HG03469 (cell line): ENCODE results near the gene STXBP1.

Experiments
- ATAC-seq: cut with Tn5 transposase; IDR thresholded peaks from one replicate; pipeline ENCODE4 v1.9.1; 2021; ENCODE audit warnings: mild to moderate bottlenecking, moderate library complexity, moderate number of reproducible peaks; ENCODE audit not compliant: unreplicated experiment

The STXBP1 gene

GRCh38 chr9:127611899-127612790 is at the start of gene STXBP1:
Gene STXBP1, plus strand, starts transcription at chr9:127612277. Its CDS starts 127 bp downstream, at chr9:127612404.
- peak; percentile 59 for ATAC-seq

DNA sequence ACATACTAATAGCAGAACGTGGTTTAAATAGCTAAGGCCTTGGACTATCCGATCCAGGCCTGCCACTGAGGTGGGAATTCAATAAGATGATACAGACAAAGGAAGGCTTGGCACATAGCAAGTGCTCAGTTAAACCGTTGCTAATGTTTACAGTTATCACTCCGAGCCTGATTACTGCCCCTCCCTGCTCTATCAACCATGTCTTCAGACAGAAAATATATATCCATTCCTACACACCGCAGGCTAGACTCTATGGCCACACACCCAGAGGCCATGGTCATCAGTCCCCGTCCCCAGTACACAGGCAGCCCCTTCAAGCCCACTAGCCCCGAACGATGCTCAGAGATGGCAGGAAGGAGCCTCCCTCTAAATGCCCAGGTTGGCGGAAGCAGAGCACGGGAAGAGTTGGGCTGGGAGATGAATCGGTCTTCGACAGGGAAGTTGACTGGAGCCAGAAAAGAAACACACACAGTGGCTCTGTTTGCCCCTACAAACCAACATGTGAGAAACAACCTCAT is 49.7 kb upstream of the STXBP1 start:
- ATAC-seq = no peak

DNA sequence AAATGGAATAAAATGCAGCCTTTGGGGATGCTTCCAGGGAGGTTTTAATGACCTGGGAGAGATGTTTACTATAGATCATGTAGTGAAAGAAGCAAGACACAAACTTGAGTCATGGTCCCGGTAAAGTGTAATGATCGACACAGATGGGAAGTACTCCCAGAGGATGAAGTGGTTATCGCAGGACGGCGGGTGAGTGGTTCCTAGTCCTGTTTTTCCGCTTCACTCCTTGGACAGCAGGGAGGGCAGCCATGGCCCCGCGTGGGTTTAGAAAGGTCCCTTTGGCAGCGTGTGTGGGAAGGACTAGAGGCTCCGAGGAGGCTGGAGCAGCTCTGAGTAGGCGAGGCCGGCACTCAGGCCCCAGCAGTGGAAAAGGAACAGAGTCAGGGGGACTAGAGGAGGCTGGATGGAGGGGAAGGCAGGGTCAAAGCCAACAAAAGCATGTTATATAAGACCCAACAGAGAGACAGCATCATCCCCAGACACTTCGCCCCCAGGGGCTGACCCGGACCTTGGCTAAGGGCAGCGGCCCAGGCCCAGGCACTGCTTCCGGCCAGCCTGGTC is 49.2 kb upstream of the STXBP1 start:
- no peak for ATAC-seq

GRCh38 chr9:127563579-127563978 is 48.5 kb upstream of the STXBP1 start:
- ATAC-seq = no peak

- ATAC-seq = no peak
Measured at GRCh38 chr9:127565231-127565630, 46.8 kb upstream of the STXBP1 start.

DNA sequence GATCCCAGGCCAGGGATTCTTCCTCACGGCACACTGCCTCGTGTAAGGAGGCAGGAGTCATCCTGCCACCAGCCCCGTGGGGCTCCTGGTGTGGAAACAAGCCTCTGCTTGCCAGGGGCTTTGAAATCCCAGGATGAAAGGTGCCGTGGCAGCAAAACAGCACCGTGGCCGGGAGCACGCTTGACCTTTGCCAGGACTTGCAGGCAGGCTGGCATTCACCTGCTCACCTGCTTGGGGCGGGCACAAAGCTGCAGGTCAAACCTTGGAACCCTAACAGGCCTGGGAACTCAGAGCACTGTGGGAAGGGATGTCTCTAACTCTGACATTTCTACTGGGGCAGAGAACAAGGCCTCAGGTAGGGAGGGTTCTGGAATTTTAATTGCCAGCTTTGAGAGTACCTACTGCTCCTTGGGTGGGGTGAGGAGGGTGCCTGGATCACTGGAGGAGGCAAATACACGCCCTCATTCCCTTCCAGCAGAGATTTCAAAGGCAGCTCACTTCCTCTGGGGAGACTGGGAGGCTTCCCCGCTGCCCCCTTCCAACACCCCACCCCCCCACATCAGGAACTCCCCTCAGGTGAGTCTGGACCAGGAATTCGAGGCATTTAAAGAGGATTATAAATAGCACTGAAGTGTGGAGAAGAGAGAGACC is 45.6 kb upstream of the STXBP1 start:
- no peak for ATAC-seq

- ATAC-seq = no peak
Measured at GRCh38 chr9:127567035-127567729, 44.9 kb upstream of the STXBP1 start.

- no peak for ATAC-seq
Measured at GRCh38 chr9:127567730-127568617, 44.1 kb upstream of the STXBP1 start.

DNA sequence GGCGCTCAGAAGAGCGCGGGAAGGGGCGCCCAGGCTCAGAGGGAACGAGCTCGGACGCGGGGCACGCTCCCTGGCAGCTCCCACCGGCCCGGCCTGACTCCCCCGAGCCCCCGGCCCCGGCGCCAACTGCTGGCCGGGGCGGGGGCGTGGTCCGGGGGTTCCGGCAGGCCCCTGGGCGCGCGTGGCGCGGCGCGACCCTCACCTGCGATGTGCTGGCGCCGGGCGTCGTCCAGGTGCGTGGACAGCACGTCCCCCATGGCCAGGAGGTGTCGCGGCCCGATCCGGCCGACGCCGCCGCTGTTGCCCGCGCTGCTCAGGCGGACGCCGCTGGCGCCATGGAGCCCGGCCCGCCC is 43.5 kb upstream of the STXBP1 start:
- ATAC-seq = no peak

DNA sequence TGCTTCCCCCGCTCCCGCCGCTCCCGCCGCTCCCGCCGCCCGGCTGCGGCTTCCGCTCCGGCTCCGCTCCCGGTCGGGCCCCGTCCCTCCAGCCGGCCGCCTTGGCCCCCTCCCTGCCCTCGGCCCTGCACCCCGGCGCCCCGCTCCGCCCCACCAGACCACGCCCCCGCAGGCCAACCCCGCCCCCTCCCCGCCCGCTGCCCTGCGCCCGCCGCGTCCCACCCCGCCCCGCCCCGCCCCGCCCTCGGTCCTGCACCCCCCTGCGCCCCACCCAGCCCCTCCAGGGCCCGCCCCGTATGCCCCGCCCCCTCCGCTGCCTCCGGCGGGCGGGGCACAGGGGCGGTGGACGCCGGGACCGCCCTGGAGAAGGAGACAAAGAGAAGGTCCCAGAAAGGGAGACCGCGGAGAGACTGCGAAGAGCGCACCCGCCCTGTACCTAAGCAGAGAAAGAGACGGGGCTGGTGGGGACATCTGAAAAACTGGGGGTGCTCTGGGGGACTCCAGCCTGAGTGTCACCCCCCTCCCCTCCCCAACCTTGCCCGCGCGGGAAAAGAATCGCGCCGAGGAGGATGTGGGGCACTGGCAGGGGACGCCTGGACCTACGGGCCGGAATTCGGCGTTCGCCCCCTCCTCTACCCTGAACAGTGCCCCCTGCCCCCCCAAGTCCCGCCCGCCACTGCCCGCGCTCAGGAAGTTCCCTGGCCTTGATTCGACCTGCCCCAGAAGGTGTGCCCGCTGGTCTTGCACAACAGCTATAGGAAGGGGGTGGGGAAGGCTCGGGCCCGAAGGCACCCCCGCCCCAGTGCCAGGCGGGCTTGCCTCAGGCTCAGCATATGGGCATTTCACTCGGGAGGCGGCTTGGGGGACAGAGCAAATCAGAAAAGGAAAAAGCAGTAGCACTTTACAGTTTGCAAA is 42.8 kb upstream of the STXBP1 start:
- no peak for ATAC-seq

GRCh38 chr9:127569886-127570401 is 42.1 kb upstream of the STXBP1 start:
- ATAC-seq = no peak

GRCh38 chr9:127570533-127571111 is 41.5 kb upstream of the STXBP1 start:
- ATAC-seq = no peak

DNA sequence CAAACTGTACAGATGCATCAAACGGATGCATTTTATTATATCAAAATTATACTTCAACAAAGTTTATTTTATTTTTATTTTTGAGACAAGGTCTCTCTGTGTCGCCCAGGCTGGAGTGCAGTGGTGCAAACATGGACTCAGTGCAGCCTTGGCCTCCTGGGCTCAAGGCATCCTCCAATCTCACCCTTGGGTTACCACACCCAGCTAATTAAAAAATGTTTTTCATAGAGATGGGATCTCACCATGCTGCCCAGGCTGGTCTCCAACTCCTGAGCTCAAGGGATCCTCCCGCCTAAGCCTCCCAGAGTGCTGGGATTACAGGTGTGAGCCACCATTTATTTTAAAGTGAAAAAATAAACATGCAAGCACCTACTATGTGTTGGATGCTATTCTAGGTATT is 40.1 kb upstream of the STXBP1 start:
- ATAC-seq = no peak

- no peak for ATAC-seq
Measured at GRCh38 chr9:127572961-127573721, 38.9 kb upstream of the STXBP1 start.

GRCh38 chr9:127574072-127574993 is 37.7 kb upstream of the STXBP1 start:
- ATAC-seq = no peak

DNA sequence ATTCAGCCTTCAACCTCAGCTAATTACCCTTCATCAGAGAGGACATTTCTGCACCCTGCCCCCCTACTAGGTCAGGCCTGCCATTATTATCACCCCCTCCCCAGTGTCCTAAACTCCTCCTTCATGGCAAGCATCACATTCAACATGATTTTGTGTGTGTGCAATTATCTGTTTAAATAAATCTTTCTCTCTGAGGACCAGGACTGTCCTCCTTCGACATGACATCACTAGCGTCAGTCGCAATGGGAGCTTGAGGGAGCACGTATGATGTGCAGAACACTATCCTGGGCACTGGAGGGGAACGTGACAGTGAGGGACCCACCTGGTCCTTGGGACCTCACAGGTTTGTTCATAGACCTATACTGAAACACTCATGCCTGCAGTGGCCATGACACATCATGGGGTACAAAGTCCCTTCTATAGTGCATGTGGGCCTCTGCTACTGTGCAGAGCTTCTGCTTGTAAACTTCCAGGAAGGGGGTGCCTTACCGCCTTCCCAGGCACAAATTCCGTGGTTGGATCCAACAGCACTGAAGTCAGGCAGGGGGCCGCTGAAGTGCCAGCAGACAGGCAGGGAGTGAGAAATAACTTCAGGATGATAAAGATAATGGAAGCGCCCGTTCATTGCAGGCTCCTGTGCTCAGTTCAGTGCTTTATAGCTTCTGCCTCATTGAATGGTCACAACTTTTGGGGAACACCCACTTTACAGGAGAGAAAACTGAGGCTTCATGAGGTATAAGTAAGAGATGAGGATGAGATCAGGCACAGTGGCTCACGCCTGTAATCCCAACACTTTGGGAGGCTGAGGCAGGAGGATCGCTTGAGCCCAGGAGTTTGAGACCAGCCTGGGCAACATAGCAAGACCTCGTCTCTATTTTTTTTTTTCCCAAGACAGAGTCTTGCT is 36.0 kb upstream of the STXBP1 start:
- ATAC-seq = no peak
